GM18505 (cell line): ENCODE measurements around the gene PROB1.

Experiments used
- ATAC-seq: cut with Tn5 transposase; IDR thresholded peaks from one replicate; pipeline ENCODE4 v1.9.1; 2021; ENCODE audit not compliant: unreplicated experiment
- POLR2A ChIP-seq: IDR thresholded peaks from 4 replicates; pipeline ENCODE4 v1.6.1; 2011; ENCODE audit warnings: borderline replicate concordance; ENCODE audit not compliant: insufficient read depth, insufficient read length; ENCODE audit errors: extremely low read depth

PROB1 gene

GRCh38 chr5:139341187-139341688 lies 53.7 kb downstream of the PROB1 start:
- ATAC-seq: no peak
- TF ChIP-seq POLR2A: no peak
